ENCODE data around the gene PLEKHG4.

PLEKHG4 gene

DNA sequence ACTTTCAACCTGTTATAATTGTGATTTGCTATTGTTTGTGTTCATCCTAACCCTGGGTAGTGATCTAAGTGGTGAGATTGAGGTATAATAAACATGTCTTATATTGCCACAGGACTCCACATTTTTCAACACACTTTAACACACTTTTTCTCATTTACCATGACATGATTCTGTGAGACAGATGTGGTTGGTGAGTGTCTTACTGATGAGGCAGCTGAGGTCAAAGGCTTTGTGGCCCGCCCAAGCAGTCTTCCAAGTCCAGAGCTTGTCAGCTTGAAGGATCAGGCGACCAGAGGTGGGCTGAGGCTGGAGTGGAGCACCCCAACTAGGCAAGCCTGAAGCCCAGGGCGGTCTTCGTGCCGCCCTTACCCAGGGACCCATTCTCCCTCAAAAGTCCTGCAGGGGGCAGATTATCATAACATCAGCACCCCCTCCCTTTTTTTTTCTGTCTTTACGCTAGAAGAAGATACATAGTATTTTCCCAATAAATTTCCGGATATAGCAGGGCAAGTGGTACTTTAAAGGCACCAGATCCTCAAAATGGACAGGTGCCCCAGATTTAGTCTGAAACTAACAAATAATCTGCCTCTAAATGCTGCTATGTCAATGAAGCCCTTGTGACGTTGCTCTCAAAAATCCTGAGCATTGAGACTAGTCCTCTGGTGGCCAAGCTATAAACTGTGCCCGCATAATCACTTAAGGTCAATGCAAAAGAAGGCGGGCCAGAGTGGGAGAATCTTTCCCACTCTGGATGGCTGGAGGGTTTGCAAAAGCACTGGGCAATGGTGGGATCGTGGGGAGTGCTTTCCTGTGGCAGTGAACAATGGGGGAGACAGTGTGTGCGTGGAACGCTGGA, 26.1 kb downstream of the PLEKHG4 start:
- TF ChIP-seq, protein P1, sequence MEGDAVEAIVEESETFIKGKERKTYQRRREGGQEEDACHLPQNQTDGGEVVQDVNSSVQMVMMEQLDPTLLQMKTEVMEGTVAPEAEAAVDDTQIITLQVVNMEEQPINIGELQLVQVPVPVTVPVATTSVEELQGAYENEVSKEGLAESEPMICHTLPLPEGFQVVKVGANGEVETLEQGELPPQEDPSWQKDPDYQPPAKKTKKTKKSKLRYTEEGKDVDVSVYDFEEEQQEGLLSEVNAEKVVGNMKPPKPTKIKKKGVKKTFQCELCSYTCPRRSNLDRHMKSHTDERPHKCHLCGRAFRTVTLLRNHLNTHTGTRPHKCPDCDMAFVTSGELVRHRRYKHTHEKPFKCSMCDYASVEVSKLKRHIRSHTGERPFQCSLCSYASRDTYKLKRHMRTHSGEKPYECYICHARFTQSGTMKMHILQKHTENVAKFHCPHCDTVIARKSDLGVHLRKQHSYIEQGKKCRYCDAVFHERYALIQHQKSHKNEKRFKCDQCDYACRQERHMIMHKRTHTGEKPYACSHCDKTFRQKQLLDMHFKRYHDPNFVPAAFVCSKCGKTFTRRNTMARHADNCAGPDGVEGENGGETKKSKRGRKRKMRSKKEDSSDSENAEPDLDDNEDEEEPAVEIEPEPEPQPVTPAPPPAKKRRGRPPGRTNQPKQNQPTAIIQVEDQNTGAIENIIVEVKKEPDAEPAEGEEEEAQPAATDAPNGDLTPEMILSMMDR (conservative IDR thresholded peaks at IDR 0.05; ENCODE audit: low read length), result no peak
- no peak overlapping the region for H3K4me3 ChIP-seq (ENCODE audit: low read length)
- no peak for DNase-seq (ENCODE audit: low read depth)

DNA sequence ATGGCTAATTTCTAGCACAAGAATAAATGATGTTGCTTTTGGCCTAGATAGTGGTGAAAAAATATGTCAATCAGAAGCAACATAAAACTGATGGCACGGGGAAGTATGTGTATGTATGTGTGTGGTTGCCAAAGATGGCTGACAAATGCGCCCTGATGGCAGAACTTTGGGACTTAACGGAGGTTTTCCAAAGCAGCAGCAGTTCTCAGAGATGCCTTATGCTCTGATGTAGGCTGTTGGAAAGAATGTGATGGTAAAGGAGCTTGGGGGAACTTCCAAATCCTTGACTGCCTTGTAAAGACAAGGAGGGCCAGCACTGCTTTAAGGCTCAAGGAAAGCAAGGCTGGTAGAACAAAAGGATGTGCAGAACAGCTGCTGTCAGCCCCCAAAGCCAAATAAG, 31.2 kb downstream of the PLEKHG4 start:
- H3K4me3 ChIP-seq (ENCODE audit: low read length), result no peak overlapping the region
- no peak for DNase-seq (ENCODE audit: low read depth)
- TF ChIP-seq, protein P1 (conservative IDR thresholded peaks at IDR 0.05; ENCODE audit: low read length), result no peak

DNA sequence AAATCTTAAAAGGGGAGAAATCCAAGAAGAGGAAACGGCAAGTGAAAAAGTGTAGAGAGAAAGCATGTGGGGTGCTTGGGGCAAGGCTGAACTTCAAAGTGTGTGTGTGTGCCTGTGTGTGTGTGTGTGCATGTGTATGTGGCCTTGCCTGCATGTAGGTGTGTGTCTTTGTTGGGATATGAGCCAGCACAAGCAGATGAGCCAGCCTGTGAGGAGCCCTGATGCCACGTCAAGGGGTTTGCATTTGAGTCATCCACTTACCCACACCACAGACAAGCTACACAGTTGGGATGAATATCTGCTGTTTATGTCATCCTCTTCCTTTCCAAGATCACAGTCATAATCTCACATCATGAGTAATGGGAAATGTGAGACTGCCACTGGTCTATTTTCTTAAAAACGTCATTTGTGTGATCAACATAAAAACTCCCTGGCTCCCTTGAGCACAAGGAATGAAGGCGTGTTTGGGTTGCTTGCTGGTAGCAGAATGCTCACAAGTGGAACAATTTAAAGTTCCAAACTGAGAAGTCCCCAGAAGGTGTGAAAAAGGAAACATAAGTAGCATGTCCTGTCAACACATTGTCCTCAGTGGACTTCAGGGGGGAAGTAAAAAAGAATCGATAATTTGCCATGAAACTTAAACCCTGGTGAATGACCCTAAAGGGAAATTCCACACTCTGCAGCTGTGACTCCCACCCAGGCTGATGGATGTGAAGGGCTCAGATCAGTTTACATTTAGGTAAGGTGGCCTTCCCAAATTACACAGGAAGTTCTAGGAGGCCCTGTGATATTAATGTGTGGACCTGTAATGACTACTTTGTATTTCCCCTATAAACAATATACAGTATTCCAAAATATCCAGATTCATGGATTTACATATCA, 32.5 kb downstream of the PLEKHG4 start:
- peak; percentile 99 for DNase-seq (ENCODE audit: low read depth)
- TF ChIP-seq, protein P1 (conservative IDR thresholded peaks at IDR 0.05; ENCODE audit: low read length), result no peak
- H3K4me3 ChIP-seq (ENCODE audit: low read length), result no peak overlapping the region

DNA sequence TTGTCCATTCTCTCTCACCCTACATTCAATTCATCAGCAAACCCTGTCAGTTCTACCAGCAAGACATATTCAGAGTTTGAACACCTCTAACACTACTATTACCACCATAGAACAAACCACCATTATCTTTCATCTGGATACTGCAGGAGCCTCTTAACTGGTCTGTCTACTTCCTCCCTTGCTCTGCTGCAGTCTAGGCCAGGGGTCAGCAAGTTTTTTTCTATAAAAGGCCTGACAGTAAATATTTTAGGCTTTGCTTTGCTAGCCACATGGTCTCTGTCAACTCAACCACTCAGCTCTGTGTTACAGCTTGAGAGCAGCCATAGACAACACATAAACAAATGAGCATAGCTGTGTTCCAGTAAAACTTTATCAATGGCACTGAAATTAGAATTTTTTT, 33.4 kb downstream of the PLEKHG4 start:
- TF ChIP-seq, protein P1 (conservative IDR thresholded peaks at IDR 0.05; ENCODE audit: low read length), result no peak
- no peak overlapping the region for H3K4me3 ChIP-seq (ENCODE audit: low read length)
- no peak for DNase-seq (ENCODE audit: low read depth)

DNA sequence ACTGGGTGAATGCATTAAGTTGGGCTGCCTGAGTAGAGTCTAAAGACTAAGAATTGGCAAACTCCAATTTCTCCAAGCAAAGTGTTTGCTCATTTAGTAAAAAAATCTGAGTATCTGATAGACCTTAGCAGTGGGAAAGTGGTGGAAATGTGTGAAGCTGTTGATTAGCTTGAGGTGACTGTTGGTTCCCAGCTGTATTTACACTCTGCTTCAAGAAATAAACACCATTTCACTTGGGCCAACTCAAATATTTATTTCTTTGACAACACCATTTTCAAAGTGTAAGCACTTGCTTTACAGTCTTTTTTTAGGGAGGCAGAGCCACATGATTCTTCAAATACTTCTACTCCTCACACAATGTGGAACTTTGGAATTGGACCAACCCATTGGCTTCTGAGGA, 38.5 kb downstream of the PLEKHG4 start:
- DNase-seq (ENCODE audit: low read depth), result no peak
- TF ChIP-seq, protein P1 (conservative IDR thresholded peaks at IDR 0.05; ENCODE audit: low read length), result no peak
- no peak overlapping the region for H3K4me3 ChIP-seq (ENCODE audit: low read length)

DNA sequence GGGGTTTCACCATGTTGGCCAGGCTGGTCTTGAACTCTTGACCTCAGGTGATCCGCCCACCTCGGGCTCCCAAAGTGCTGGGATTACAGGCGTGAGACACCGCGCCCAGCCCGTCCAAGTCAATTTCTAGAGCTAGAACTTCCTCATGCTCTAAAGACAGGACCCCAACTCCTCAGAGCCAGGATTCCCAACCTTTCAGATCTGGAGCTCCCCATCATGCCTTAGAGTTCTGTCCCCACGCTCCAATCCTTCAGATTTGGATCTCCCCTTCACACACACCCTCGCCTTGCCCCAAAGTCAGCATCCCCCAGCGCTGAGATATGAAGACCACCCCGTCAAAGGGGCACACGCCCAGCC, 46.8 kb downstream of the PLEKHG4 start:
- H3K4me3 ChIP-seq (ENCODE audit: low read length), result peak overlapping the region; percentile 44
- no peak for DNase-seq (ENCODE audit: low read depth)
- TF ChIP-seq, protein P1 (conservative IDR thresholded peaks at IDR 0.05; ENCODE audit: low read length), result no peak

Measured in AG10803 (cell line).